Ishikawa (cell line): ENCODE measurements around the gene CEACAM16.
A peak's percentile ranks its signal among the peaks of the same experiment; 100 is the strongest.

Source experiments
- CEBPB ChIP-seq: IDR thresholded peaks from 2 replicates; pipeline ENCODE4 v1.6.1; 2012
- CREB1 ChIP-seq: IDR thresholded peaks from 2 replicates; pipeline ENCODE4 v1.6.1; 2012; ENCODE audit warnings: low read depth
- EGR1 ChIP-seq: IDR thresholded peaks from 2 replicates; pipeline ENCODE4 v1.6.1; 2012
- EP300 ChIP-seq: IDR thresholded peaks from 2 replicates; pipeline ENCODE4 v1.6.1; 2012; ENCODE audit warnings: borderline replicate concordance
- FOXM1 ChIP-seq: IDR thresholded peaks from 2 replicates; pipeline ENCODE4 v1.6.1; 2012; ENCODE audit warnings: low read depth, borderline replicate concordance
- NFIC ChIP-seq: IDR thresholded peaks from 2 replicates; pipeline ENCODE4 v1.6.1; 2012
- RAD21 ChIP-seq: IDR thresholded peaks from 2 replicates; pipeline ENCODE4 v1.6.1; 2012; ENCODE audit warnings: low read depth
- TAF1 ChIP-seq: IDR thresholded peaks from 2 replicates; pipeline ENCODE4 v1.6.1; 2012; ENCODE audit warnings: low read depth, mild to moderate bottlenecking
- TCF12 ChIP-seq: IDR thresholded peaks from 2 replicates; pipeline ENCODE4 v1.6.1; 2012; ENCODE audit warnings: low read depth
- TEAD4 ChIP-seq: IDR thresholded peaks from 2 replicates; pipeline ENCODE4 v1.6.1; 2012
- YY1 ChIP-seq: IDR thresholded peaks from 2 replicates; pipeline ENCODE4 v1.6.1; 2012; ENCODE audit warnings: low read depth
- ZBTB7A ChIP-seq: IDR thresholded peaks from 2 replicates; pipeline ENCODE4 v1.6.1; 2012; ENCODE audit warnings: low read depth
- TF ChIP-seq, protein P1 (sequence below): IDR thresholded peaks from 2 replicates; pipeline ENCODE4 v1.6.1; 2012
- TF ChIP-seq, protein P2 (sequence below): IDR thresholded peaks from 2 replicates; pipeline ENCODE4 v1.6.1; 2012
- TF ChIP-seq, protein P3 (sequence below): IDR thresholded peaks from 2 replicates; pipeline ENCODE4 v1.6.1; 2012; ENCODE audit warnings: low read depth, mild to moderate bottlenecking

The CEACAM16 gene

DNA sequence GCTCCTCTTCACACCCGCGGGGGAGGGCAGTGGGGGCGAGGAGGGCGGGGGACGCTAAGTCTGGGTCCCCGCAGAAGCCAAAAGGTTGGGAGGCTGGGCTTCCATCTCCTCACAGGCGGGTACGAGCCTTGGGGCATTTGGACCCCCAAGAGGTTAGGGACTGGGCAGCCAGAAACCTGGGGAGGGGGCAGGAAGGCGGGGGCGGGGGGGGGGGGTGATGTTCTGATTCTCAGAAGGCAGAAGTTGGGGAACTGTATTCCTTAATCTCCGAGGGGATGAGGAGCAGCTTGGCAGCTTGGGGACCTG, 54.6 kb downstream of the CEACAM16 start:
- no peak for TF ChIP-seq NFIC
- TF ChIP-seq, protein P1, sequence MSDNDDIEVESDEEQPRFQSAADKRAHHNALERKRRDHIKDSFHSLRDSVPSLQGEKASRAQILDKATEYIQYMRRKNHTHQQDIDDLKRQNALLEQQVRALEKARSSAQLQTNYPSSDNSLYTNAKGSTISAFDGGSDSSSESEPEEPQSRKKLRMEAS: no peak
- no peak for TF ChIP-seq ZBTB7A
- no peak for TF ChIP-seq RAD21
- no peak for TF ChIP-seq FOXM1
- TF ChIP-seq YY1: no peak
- TF ChIP-seq, protein P2, sequence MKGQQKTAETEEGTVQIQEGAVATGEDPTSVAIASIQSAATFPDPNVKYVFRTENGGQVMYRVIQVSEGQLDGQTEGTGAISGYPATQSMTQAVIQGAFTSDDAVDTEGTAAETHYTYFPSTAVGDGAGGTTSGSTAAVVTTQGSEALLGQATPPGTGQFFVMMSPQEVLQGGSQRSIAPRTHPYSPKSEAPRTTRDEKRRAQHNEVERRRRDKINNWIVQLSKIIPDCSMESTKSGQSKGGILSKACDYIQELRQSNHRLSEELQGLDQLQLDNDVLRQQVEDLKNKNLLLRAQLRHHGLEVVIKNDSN: no peak
- TF ChIP-seq EP300: no peak
- no peak for TF ChIP-seq TCF12
- no peak for TF ChIP-seq CEBPB
- no peak for TF ChIP-seq TEAD4
- no peak for TF ChIP-seq EGR1

DNA sequence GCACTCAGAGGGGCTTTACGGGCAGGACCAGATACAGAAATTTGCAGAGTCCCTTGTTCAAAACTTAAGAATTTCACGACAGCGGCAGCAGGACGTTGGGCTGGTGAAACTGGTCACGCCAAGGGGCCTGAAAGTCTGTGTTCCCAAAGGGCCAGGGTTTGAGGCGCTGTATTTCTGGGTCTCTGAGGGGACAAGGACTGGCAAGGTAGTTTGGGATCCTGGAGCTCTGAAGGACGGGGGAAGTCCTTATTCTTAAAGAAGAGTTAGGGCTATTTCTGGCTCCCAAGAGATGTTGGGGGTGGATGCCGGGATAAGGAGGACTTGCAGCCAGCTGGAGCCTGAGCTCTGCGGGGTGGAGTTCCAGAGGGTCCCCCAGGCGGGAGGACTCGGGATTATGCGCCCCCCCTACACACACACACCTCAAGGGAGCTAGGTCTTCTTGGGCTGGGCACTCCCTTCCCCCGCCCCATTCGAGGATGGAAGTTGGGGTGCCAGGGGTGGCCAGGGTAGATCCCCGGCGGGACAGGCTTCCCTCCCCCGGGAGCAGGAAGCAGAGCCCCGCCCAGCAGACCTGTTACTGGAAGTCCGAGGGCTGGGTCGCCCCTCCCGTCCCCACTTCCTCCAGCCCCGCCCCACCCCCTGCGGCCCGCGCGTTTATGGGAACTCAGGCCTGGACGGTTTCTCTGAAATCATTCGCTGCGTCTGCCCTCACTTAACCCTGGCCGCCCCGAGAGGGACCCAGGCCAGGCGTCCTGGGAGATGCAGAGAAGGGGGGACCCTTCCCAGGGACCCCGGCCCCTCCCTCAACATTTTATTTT, 55.2 kb downstream of the CEACAM16 start:
- no peak for TF ChIP-seq FOXM1
- no peak for TF ChIP-seq EGR1
- TF ChIP-seq TCF12: peak; percentile 13; the same call in 1 of the 2 replicates
- TF ChIP-seq, protein P3, sequence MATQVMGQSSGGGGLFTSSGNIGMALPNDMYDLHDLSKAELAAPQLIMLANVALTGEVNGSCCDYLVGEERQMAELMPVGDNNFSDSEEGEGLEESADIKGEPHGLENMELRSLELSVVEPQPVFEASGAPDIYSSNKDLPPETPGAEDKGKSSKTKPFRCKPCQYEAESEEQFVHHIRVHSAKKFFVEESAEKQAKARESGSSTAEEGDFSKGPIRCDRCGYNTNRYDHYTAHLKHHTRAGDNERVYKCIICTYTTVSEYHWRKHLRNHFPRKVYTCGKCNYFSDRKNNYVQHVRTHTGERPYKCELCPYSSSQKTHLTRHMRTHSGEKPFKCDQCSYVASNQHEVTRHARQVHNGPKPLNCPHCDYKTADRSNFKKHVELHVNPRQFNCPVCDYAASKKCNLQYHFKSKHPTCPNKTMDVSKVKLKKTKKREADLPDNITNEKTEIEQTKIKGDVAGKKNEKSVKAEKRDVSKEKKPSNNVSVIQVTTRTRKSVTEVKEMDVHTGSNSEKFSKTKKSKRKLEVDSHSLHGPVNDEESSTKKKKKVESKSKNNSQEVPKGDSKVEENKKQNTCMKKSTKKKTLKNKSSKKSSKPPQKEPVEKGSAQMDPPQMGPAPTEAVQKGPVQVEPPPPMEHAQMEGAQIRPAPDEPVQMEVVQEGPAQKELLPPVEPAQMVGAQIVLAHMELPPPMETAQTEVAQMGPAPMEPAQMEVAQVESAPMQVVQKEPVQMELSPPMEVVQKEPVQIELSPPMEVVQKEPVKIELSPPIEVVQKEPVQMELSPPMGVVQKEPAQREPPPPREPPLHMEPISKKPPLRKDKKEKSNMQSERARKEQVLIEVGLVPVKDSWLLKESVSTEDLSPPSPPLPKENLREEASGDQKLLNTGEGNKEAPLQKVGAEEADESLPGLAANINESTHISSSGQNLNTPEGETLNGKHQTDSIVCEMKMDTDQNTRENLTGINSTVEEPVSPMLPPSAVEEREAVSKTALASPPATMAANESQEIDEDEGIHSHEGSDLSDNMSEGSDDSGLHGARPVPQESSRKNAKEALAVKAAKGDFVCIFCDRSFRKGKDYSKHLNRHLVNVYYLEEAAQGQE: no peak
- TF ChIP-seq, protein P1: 0 out of 2 replicates have a peak, but pooled peaks have one; percentile 16

DNA sequence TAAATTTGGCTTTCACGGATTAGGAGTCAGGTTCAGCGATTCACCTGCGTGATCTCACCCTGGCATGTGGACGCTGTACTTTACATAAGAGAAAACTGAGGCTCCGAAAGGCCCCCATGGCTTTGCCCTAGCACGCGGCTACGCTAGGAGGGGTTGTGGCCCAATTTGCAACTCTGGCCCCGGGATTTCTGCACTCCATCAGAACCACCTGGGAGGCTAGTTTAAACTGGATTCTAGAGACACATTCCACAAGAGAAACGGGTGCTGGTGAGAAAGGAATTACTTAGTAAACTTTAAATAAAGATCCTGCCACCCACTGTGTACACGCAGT, 55.8 kb downstream of the CEACAM16 start:
- TF ChIP-seq FOXM1: no peak
- TF ChIP-seq, protein P1: 0 out of 2 replicates have a peak, but pooled peaks have one; percentile 10

DNA sequence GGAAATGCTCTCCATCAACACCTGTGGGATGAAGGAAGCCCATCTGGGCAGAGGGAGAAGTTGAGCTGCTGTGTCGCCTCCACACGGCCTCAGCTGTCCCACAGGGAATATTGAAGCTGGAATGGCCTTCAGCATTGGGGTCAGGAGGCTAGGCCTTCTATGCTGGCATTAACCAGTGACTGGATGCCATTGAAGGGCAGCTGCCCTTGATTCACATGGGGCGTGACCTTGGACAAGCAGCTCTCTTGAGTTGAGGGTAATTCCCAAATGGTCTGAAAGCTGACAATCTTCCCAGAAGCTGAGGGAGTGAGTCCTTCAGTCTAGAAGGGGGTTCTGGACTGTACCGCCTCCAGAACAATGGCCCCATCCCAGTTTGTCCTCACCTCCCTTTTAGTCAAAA, 56.3 kb downstream of the CEACAM16 start:
- no peak for TF ChIP-seq EGR1
- no peak for TF ChIP-seq TCF12
- no peak for TF ChIP-seq CEBPB
- no peak for TF ChIP-seq ZBTB7A
- TF ChIP-seq, protein P3: no peak
- no peak for TF ChIP-seq FOXM1
- no peak for TF ChIP-seq EP300
- TF ChIP-seq NFIC: no peak
- no peak for TF ChIP-seq TEAD4
- TF ChIP-seq, protein P1: no peak
- TF ChIP-seq RAD21: no peak
- TF ChIP-seq, protein P2: no peak
- TF ChIP-seq TAF1: no peak
- TF ChIP-seq CREB1: no peak
- no peak for TF ChIP-seq YY1

DNA sequence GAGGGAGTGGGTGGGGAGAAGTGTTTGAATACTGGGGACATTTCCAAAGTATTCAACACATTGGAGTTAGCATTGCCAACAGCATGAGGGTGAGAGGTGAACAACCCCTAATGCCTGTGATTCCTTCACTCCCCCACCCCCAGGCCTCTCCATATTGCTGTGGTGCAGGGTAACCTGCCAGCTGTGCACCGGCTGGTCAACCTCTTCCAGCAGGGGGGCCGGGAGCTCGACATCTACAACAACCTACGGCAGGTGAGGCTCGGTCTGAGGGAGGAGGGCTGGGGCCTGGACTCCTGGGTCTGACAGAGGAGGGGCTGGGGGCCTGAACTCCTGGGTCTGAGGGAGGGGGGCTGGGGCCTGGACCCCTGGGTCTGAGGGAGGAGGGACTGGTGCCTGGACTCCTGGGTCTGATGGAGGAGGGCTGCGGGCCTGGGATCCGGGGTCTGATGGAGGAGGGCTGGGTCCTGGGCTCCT, 57.2 kb downstream of the CEACAM16 start:
- no peak for TF ChIP-seq CEBPB
- TF ChIP-seq ZBTB7A: no peak
- TF ChIP-seq NFIC: no peak
- TF ChIP-seq, protein P1: no peak
- no peak for TF ChIP-seq FOXM1
- no peak for TF ChIP-seq RAD21
